SK-N-SH (cell line): Measurements from ENCODE around the gene CSNK1E. TPM values are rescaled to one million over a fixed set of nuclear protein-coding genes. Genes with fewer than 3 reads are reported as not detected.
"Not testable (repeated sequence)": the region's sequence is repeated elsewhere in the genome, so short reads cannot be mapped to it uniquely, and the experiment has no call there.

Experiments used
- CTCF ChIA-PET: fragments of 300-600, 350-600 bp; formaldehyde crosslinking; extraction: SDS; loops from one replicate; lab custom pipeline; 2021; lab: Yijun Ruan, JAX
- POLR2A ChIA-PET: fragments of 350-600 bp; sonication (Branson Sonifier 250); formaldehyde crosslinking; extraction: SDS; loops from one replicate; lab custom pipeline; 2020; ENCODE audit warnings: antibody characterized with exemption, inconsistent platforms; lab: Yijun Ruan, JAX
- DNase-seq: peaks from one replicate; pipeline ENCODE4 v3.0.0; 2012
- H2AFZ ChIP-seq: fragments of 200-600 bp; sonication (generic); 2 replicates; pipeline ENCODE4 v1.8.1; 2016; ENCODE audit warnings: antibody characterized with exemption, mild to moderate bottlenecking, low read depth
- H3F3A ChIP-seq: fragments of 200-600 bp; sonication (generic); replicated peaks from 2 replicates; pipeline ENCODE3; 2016; ENCODE audit warnings: antibody characterized with exemption, mild to moderate bottlenecking; ENCODE audit not compliant: insufficient read depth
- H3K27ac ChIP-seq, 2 experiments: fragments of 200-500 bp in 1 of 2; fragments of 200-600 bp in 1 of 2; sonication (Bioruptor generic) in 1 of 2; sonication (generic), shearing (Covaris generic) in 1 of 2; 2 replicates each; pipeline versions ENCODE4 v1.5.1 to v1.6.1; 2014 to 2016; ENCODE audit warnings: low read depth in 2 of 2, inconsistent platforms in 1 of 2, low read length in 1 of 2, mild to moderate bottlenecking in 1 of 2, mixed read lengths in 1 of 2
- H3K27me3 ChIP-seq: fragments of 200-600 bp; sonication (generic), shearing (Covaris generic); 2 replicates; pipeline ENCODE4 v1.6.1; 2016; ENCODE audit warnings: mixed run types; ENCODE audit not compliant: insufficient read depth
- H3K36me3 ChIP-seq, 2 experiments: fragments of 200-500 bp in 1 of 2; fragments of 200-600 bp in 1 of 2; sonication (Bioruptor generic) in 1 of 2; sonication (generic) in 1 of 2; replicated peaks in 1 of 2; 2 replicates each; pipeline versions ENCODE3 to v1.5.1; 2014 to 2016; ENCODE audit warnings: low read length in 1 of 2, mild to moderate bottlenecking in 1 of 2; ENCODE audit not compliant: insufficient read depth in 2 of 2, control insufficient read depth in 1 of 2
- H3K4me1 ChIP-seq, 2 experiments: fragments of 200-500 bp in 1 of 2; fragments of 200-600 bp in 1 of 2; sonication (Bioruptor generic) in 1 of 2; sonication (generic), shearing (Covaris generic) in 1 of 2; 2 replicates each; pipeline versions ENCODE4 v1.5.1 to v1.6.1; 2014 to 2016; ENCODE audit warnings: low read depth in 1 of 2, low read length in 1 of 2, mixed run types in 1 of 2; ENCODE audit not compliant: insufficient read depth in 2 of 2, control insufficient read depth in 1 of 2
- H3K4me2 ChIP-seq: fragments of 200-600 bp; sonication (generic), shearing (Covaris generic); 2 replicates; pipeline ENCODE4 v1.6.1; 2017; ENCODE audit warnings: mixed run types
- H3K4me3 ChIP-seq, 2 experiments: fragments of 200-500 bp in 1 of 2; fragments of 200-600 bp in 1 of 2; sonication (Bioruptor generic) in 1 of 2; sonication (generic), shearing (Covaris generic) in 1 of 2; 2 replicates each; pipeline versions ENCODE4 v1.5.1 to v1.8.1; 2014 to 2016; ENCODE audit warnings: low read depth in 2 of 2, inconsistent platforms in 1 of 2, low read length in 1 of 2, mild to moderate bottlenecking in 1 of 2, mixed read lengths in 1 of 2, moderate library complexity in 1 of 2
- H3K79me2 ChIP-seq: fragments of 200-600 bp; sonication (generic); 2 replicates; pipeline ENCODE4 v1.8.1; 2017; ENCODE audit warnings: mild to moderate bottlenecking; ENCODE audit not compliant: insufficient read depth
- H3K9ac ChIP-seq: fragments of 200-600 bp; sonication (generic); 2 replicates; pipeline ENCODE4 v1.6.1; 2017; ENCODE audit warnings: mixed run types
- H3K9me2 ChIP-seq: fragments of 200-600 bp; sonication (generic); 2 replicates; pipeline ENCODE4 v1.6.1; 2017; ENCODE audit warnings: mixed run types
- H3K9me3 ChIP-seq: fragments of 200-600 bp; sonication (generic); 2 replicates; pipeline ENCODE4 v1.6.1; 2017; ENCODE audit warnings: mixed run types, mild to moderate bottlenecking, moderate library complexity
- H4K20me1 ChIP-seq: fragments of 200-600 bp; sonication (generic); 2 replicates; pipeline ENCODE4 v1.6.1; 2017; ENCODE audit warnings: mild to moderate bottlenecking, mixed run types; ENCODE audit not compliant: insufficient read depth
- ELF1 ChIP-seq: IDR thresholded peaks from 2 replicates; pipeline ENCODE4 v1.4.0; 2012
- EZH2phosphoT487 ChIP-seq: fragments of 200-600 bp; sonication (generic); IDR thresholded peaks from 2 replicates; pipeline ENCODE4 v1.6.1; 2017; ENCODE audit warnings: low read depth, mixed run types, mild to moderate bottlenecking, antibody characterized with exemption, moderate library complexity, borderline replicate concordance
- FOXM1 ChIP-seq: IDR thresholded peaks from 2 replicates; pipeline ENCODE4 v1.4.0; 2012; ENCODE audit warnings: low read depth, mild to moderate bottlenecking
- GABPA ChIP-seq: IDR thresholded peaks from 2 replicates; pipeline ENCODE4 v1.4.0; 2012; ENCODE audit warnings: low read depth, mild to moderate bottlenecking
- JUND ChIP-seq: IDR thresholded peaks from 2 replicates; pipeline ENCODE4 v1.4.0; 2012
- MXI1 ChIP-seq: IDR thresholded peaks from 2 replicates; pipeline ENCODE4 v1.6.1; 2012; ENCODE audit warnings: mild to moderate bottlenecking, low read depth, low read length, improper control_type of control experiment
- RAD21 ChIP-seq: IDR thresholded peaks from 2 replicates; pipeline ENCODE4 v1.6.1; 2012; ENCODE audit warnings: mild to moderate bottlenecking, low read length
- SIN3A ChIP-seq: IDR thresholded peaks from 2 replicates; pipeline ENCODE4 v1.6.1; 2012; ENCODE audit warnings: low read depth, mild to moderate bottlenecking, low read length, moderate library complexity, borderline replicate concordance
- TAF1 ChIP-seq: IDR thresholded peaks from 2 replicates; pipeline ENCODE4 v1.6.1; 2012; ENCODE audit warnings: low read depth, mild to moderate bottlenecking, low read length, moderate library complexity, borderline replicate concordance
- WGBS: methylation state at CpG from one replicate; pipeline ENCODE4 v1.1.6; 2017; ENCODE audit warnings: low lambda C conversion rate; 5-methylcytosine and 5-hydroxymethylcytosine counted together
- polyA plus RNA-seq, 3 experiments: library from polyadenylated mRNA; depleted of rRNA; stranded (reverse); fragments of >200 nt; gene quantifications; 2 replicates each; pipeline ENCODE4 v1.2.3, GENCODE V29; 2012
- TF ChIP-seq, protein P1 (sequence below): IDR thresholded peaks from 2 replicates; pipeline ENCODE4 v1.4.0; 2012; ENCODE audit warnings: low read depth, borderline replicate concordance
- TF ChIP-seq, protein P2 (sequence below): IDR thresholded peaks from 2 replicates; pipeline ENCODE4 v1.6.1; 2012; ENCODE audit warnings: mild to moderate bottlenecking, low read depth, low read length, moderate library complexity
- TF ChIP-seq, protein P3 (sequence below): fragments of 150-350 bp; IDR thresholded peaks from 2 replicates; pipeline ENCODE4 v1.6.1; 2016; ENCODE audit warnings: mild to moderate bottlenecking, low read depth, low read length
- TF ChIP-seq, protein P4 (sequence below): IDR thresholded peaks from 2 replicates; pipeline ENCODE4 v1.4.0; 2012; ENCODE audit warnings: low read depth, borderline replicate concordance
- TF ChIP-seq, protein P5 (sequence below): IDR thresholded peaks from 2 replicates; pipeline ENCODE4; 2012
- TF ChIP-seq, protein P6 (sequence below): fragments of 150-350 bp; IDR thresholded peaks from 2 replicates; pipeline ENCODE4 v1.6.1; 2017; ENCODE audit warnings: antibody characterized with exemption, low read length, low read depth, borderline replicate concordance

The CSNK1E gene
- polyA plus RNA-seq, 1 of the 3 experiments (the other 2 are of a cell fraction): 130 TPM

DNA sequence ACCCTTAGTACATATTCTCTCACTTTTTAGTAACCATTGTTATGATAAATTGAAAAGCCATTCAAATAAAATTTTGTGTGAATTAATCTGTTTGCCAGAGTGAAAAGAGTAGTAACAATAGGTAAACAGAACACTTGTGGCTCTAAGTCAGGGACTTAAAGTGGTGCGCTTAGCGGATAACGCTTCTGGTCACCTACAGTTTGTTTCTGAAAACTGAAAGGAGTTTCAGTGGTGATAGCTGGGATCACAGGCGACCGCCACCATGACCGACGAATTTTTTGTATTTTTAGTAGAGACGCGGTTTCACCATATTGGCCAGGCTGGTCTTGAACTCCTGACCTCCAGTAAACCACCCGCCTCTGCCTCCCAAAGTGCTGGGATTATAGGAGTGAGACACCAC lies 40.7 kb upstream of the CSNK1E start:
- H3K9me2 ChIP-seq, H3K27me3 ChIP-seq, H3K27ac ChIP-seq, H3K9ac ChIP-seq, POLR2A ChIA-PET, H3K79me2 ChIP-seq, H3K4me2 ChIP-seq, H3F3A ChIP-seq, H3K4me1 ChIP-seq, H4K20me1 ChIP-seq, H3K9me3 ChIP-seq, CTCF ChIA-PET, H2AFZ ChIP-seq, DNase-seq, H3K4me3 ChIP-seq, H3K36me3 ChIP-seq: not testable (repeated sequence)
- WGBS: 99% methylated on average over 6 of the region's 10 CpGs

DNA sequence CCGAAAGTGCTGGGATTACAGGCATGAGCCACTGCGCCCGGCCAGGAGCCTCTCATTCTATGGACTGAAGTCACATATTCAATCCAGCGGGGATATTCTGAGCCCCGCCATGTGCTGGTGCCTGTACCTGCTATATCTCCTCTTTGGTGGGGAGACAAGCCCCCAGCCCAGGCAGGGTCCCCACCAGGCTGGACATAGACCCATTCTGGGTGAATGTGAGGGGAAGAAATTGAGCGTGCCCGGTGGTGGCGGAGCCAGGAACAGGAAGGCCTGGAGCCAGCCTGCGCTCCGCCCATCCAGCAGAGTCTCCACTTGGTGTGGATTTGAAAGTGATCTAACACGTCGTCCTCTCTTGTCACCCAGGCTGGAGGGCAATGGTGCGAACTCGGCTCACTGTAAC lies 38.0 kb upstream of the CSNK1E start:
- ChIA-PET POLR2A (no interaction called here), CTCF (interaction anchor here (0.6 kb wide), 1 partner anchor 275 kb away, joined by 3 read pairs; no protein-coding TSS in a partner anchor)
- Histone ChIP-seq H4K20me1 (no peaks in the 10 kb centered on the region), H3F3A (no peaks in the 10 kb centered on the region), H3K27ac (no peak overlapping the region), H3K36me3 (no peaks in the 10 kb centered on the region), H3K4me3 (no peak overlapping the region), H3K27me3 (no peaks in the 10 kb centered on the region), H2AFZ (no peak overlapping the region), H3K79me2 (no peaks in the 10 kb centered on the region), H3K9me2 (no peaks in the 10 kb centered on the region), H3K4me2 (no peak overlapping the region), H3K9me3 (no peaks in the 10 kb centered on the region), H3K9ac (no peak overlapping the region), H3K4me1 (no peaks in the 10 kb centered on the region)
- TF ChIP-seq, protein P1, sequence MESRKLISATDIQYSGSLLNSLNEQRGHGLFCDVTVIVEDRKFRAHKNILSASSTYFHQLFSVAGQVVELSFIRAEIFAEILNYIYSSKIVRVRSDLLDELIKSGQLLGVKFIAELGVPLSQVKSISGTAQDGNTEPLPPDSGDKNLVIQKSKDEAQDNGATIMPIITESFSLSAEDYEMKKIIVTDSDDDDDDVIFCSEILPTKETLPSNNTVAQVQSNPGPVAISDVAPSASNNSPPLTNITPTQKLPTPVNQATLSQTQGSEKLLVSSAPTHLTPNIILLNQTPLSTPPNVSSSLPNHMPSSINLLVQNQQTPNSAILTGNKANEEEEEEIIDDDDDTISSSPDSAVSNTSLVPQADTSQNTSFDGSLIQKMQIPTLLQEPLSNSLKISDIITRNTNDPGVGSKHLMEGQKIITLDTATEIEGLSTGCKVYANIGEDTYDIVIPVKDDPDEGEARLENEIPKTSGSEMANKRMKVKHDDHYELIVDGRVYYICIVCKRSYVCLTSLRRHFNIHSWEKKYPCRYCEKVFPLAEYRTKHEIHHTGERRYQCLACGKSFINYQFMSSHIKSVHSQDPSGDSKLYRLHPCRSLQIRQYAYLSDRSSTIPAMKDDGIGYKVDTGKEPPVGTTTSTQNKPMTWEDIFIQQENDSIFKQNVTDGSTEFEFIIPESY: no peak
- TF ChIP-seq MXI1 (no peak), RAD21 (no peak), ELF1 (no peak), SIN3A (no peak), TAF1 (no peak), EZH2phosphoT487 (no peak), FOXM1 (no peak), GABPA (no peak), JUND (no peak)
- TF ChIP-seq, protein P2, sequence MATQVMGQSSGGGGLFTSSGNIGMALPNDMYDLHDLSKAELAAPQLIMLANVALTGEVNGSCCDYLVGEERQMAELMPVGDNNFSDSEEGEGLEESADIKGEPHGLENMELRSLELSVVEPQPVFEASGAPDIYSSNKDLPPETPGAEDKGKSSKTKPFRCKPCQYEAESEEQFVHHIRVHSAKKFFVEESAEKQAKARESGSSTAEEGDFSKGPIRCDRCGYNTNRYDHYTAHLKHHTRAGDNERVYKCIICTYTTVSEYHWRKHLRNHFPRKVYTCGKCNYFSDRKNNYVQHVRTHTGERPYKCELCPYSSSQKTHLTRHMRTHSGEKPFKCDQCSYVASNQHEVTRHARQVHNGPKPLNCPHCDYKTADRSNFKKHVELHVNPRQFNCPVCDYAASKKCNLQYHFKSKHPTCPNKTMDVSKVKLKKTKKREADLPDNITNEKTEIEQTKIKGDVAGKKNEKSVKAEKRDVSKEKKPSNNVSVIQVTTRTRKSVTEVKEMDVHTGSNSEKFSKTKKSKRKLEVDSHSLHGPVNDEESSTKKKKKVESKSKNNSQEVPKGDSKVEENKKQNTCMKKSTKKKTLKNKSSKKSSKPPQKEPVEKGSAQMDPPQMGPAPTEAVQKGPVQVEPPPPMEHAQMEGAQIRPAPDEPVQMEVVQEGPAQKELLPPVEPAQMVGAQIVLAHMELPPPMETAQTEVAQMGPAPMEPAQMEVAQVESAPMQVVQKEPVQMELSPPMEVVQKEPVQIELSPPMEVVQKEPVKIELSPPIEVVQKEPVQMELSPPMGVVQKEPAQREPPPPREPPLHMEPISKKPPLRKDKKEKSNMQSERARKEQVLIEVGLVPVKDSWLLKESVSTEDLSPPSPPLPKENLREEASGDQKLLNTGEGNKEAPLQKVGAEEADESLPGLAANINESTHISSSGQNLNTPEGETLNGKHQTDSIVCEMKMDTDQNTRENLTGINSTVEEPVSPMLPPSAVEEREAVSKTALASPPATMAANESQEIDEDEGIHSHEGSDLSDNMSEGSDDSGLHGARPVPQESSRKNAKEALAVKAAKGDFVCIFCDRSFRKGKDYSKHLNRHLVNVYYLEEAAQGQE: no peak
- TF ChIP-seq, protein P3, sequence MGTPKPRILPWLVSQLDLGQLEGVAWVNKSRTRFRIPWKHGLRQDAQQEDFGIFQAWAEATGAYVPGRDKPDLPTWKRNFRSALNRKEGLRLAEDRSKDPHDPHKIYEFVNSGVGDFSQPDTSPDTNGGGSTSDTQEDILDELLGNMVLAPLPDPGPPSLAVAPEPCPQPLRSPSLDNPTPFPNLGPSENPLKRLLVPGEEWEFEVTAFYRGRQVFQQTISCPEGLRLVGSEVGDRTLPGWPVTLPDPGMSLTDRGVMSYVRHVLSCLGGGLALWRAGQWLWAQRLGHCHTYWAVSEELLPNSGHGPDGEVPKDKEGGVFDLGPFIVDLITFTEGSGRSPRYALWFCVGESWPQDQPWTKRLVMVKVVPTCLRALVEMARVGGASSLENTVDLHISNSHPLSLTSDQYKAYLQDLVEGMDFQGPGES: no peak
- TF ChIP-seq, protein P4, sequence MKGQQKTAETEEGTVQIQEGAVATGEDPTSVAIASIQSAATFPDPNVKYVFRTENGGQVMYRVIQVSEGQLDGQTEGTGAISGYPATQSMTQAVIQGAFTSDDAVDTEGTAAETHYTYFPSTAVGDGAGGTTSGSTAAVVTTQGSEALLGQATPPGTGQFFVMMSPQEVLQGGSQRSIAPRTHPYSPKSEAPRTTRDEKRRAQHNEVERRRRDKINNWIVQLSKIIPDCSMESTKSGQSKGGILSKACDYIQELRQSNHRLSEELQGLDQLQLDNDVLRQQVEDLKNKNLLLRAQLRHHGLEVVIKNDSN: no peak
- TF ChIP-seq, protein P5, sequence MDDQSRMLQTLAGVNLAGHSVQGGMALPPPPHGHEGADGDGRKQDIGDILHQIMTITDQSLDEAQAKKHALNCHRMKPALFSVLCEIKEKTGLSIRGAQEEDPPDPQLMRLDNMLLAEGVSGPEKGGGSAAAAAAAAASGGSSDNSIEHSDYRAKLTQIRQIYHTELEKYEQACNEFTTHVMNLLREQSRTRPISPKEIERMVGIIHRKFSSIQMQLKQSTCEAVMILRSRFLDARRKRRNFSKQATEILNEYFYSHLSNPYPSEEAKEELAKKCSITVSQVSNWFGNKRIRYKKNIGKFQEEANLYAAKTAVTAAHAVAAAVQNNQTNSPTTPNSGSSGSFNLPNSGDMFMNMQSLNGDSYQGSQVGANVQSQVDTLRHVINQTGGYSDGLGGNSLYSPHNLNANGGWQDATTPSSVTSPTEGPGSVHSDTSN: no peak
- TF ChIP-seq, protein P6, sequence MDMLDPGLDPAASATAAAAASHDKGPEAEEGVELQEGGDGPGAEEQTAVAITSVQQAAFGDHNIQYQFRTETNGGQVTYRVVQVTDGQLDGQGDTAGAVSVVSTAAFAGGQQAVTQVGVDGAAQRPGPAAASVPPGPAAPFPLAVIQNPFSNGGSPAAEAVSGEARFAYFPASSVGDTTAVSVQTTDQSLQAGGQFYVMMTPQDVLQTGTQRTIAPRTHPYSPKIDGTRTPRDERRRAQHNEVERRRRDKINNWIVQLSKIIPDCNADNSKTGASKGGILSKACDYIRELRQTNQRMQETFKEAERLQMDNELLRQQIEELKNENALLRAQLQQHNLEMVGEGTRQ: no peak
- DNase-seq: no peak
- 100% methylated on average over 3 of the region's 14 CpGs for WGBS
